Osteoblast (primary cell): ENCODE measurements around the gene SMPDL3B. TPM values are rescaled to one million over a fixed set of nuclear protein-coding genes. Genes with fewer than 3 reads are reported as not detected.

Experiments used
- DNase-seq: peaks from one replicate; pipeline ENCODE4 v3.0.0; 2011; ENCODE audit warnings: low spot score, mixed read lengths; ENCODE audit not compliant: insufficient read length; ENCODE audit errors: missing footprints
- H2AFZ ChIP-seq: 2 replicates; pipeline ENCODE4 v1.6.0; 2011; ENCODE audit warnings: mild to moderate bottlenecking, low read length
- H3K27ac ChIP-seq: 2 replicates; pipeline ENCODE4 v1.5.1; 2011; ENCODE audit warnings: mild to moderate bottlenecking, low read depth, low read length, moderate library complexity
- H3K27me3 ChIP-seq: 2 replicates; pipeline ENCODE4 v1.6.0; 2012; ENCODE audit warnings: mild to moderate bottlenecking, control low read depth, inconsistent platforms, low read length, moderate library complexity; ENCODE audit not compliant: insufficient read depth
- H3K36me3 ChIP-seq: 2 replicates; pipeline ENCODE4 v1.5.1; 2011; ENCODE audit warnings: mild to moderate bottlenecking, low read length, control low read depth, moderate library complexity; ENCODE audit not compliant: insufficient read depth
- H3K4me1 ChIP-seq: 2 replicates; pipeline ENCODE4 v1.5.1; 2011; ENCODE audit warnings: mild to moderate bottlenecking, low read length, control low read depth, moderate library complexity; ENCODE audit not compliant: insufficient read depth
- H3K4me2 ChIP-seq: 2 replicates; pipeline ENCODE4 v1.6.0; 2011; ENCODE audit warnings: mild to moderate bottlenecking, low read length; ENCODE audit not compliant: insufficient read depth
- H3K4me3 ChIP-seq: fragments of 200-600 bp; sonication (generic); 3 replicates; pipeline ENCODE4 v1.5.1; 2012; ENCODE audit warnings: mild to moderate bottlenecking, low read length, inconsistent platforms; ENCODE audit not compliant: insufficient read depth
- H3K79me2 ChIP-seq: 2 replicates; pipeline ENCODE4 v1.6.0; 2012; ENCODE audit warnings: mild to moderate bottlenecking, low read length, control low read depth, inconsistent platforms; ENCODE audit not compliant: insufficient read depth
- H3K9me3 ChIP-seq: 2 replicates; pipeline ENCODE4 v1.5.1; 2011; ENCODE audit warnings: low read depth, low read length, control low read depth
- H4K20me1 ChIP-seq: 2 replicates; pipeline ENCODE4 v1.6.0; 2012; ENCODE audit warnings: mild to moderate bottlenecking, low read length, control low read depth; ENCODE audit not compliant: insufficient read depth
- total RNA-seq: library from RNA; depleted of rRNA; stranded (reverse); fragments of >200 nt; gene quantifications from 2 replicates; pipeline ENCODE4 v1.2.3, GENCODE V29; 2012
- TF ChIP-seq, protein P1 (sequence below): IDR thresholded peaks from 2 replicates; pipeline ENCODE4 v1.5.1; 2011; ENCODE audit warnings: mild to moderate bottlenecking, low read depth, low read length, moderate library complexity; ENCODE audit errors: extremely low read depth

SMPDL3B gene
- total RNA-seq, 1 donor = under 0.01 TPM

DNA sequence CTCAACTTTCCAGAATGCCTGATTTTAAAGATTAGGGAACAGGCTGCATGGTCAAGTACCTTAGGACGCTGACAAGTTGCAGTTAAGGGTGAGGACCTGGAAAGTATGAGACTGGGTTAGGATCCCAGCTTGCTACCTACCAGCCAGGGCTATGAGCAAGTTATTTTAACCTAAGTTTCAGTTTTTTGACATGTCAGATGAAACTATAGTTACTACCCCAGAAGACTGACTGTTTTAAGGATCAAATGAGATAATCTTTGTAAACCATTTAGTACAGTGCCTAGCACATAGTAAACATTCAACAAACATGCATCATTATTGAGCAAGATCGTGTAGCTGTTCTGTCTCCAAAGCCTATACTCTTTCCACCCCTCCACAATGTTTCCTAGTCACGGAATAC, 48.1 kb upstream of the SMPDL3B start:
- TF ChIP-seq, protein P1, sequence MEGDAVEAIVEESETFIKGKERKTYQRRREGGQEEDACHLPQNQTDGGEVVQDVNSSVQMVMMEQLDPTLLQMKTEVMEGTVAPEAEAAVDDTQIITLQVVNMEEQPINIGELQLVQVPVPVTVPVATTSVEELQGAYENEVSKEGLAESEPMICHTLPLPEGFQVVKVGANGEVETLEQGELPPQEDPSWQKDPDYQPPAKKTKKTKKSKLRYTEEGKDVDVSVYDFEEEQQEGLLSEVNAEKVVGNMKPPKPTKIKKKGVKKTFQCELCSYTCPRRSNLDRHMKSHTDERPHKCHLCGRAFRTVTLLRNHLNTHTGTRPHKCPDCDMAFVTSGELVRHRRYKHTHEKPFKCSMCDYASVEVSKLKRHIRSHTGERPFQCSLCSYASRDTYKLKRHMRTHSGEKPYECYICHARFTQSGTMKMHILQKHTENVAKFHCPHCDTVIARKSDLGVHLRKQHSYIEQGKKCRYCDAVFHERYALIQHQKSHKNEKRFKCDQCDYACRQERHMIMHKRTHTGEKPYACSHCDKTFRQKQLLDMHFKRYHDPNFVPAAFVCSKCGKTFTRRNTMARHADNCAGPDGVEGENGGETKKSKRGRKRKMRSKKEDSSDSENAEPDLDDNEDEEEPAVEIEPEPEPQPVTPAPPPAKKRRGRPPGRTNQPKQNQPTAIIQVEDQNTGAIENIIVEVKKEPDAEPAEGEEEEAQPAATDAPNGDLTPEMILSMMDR = no peak
- Histone ChIP-seq H2AFZ (no peak overlapping the region), H3K27ac (no peak overlapping the region), H3K9me3 (no peaks in the 10 kb centered on the region), H3K4me3 (no peak overlapping the region), H3K4me1 (no peaks in the 10 kb centered on the region), H3K36me3 (peaks cover 24% of the 10 kb centered on the region), H3K4me2 (no peak overlapping the region), H4K20me1 (no peaks in the 10 kb centered on the region), H3K79me2 (no peaks in the 10 kb centered on the region), H3K27me3 (no peaks in the 10 kb centered on the region)
- DNase-seq = no peak

DNA sequence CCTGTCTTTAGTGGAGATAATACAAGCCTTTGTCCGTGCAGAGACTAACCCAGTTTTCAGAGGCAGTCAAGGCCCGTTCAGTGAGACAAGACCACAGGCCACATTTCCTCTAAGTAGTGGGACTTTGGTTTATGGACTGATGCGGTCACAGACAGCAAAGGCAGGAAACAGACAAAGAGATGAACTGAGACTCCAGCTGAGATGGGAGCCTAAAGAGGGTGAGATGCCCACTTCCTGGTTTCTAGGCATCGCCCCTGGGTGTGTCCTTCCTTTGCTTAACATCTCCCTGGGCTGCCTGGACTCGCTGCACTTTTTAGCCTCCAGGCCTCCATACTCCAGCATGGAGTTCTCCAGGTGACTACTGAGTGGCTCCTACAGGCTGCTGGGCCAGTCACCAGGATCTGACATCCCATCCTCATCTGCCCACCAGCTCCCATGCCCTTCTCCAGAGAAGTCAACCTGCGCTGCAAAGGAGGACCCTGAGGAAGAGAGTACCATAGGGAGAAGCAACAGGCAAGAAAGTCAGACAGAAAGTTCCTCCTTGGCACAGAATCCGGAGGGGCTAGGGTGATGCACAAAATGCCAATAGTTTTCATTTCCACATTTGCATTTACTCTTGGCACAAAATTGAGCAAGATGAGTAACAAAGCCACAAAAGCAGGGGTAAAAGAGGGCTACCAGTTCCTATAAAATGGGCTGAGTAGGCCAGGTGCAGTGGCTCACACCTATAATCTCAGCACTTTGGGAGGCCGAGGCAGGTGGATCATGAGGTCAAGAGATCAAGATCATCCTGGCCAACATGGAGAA, 47.4 kb upstream of the SMPDL3B start:
- Histone ChIP-seq H3K79me2 (no peaks in the 10 kb centered on the region), H3K4me2 (no peak overlapping the region), H2AFZ (no peak overlapping the region), H3K4me1 (no peaks in the 10 kb centered on the region), H3K27ac (no peak overlapping the region), H4K20me1 (no peaks in the 10 kb centered on the region), H3K36me3 (peaks cover 31% of the 10 kb centered on the region), H3K4me3 (no peak overlapping the region), H3K27me3 (no peaks in the 10 kb centered on the region), H3K9me3 (no peaks in the 10 kb centered on the region)
- TF ChIP-seq, protein P1 = no peak
- DNase-seq = no peak

DNA sequence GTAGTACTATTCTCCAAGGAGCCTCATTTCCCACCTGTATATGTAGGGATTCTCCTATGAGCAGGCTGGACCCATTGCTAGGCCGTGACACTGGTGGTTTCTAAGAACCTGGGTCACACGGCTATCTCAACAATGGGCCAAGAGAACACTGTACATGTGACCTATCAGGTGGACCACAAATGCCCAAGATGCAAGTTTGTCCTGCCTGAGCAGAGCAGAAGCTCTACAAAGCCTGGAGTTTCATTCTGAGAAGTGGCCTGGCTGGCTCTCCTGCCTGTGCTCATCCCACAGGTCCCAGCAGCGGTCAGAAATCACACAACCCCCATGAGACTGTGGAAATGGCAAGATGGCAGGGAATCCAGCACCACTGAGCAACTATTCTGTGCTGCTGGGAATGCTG, 45.3 kb upstream of the SMPDL3B start:
- Histone ChIP-seq H3K79me2 (no peaks in the 10 kb centered on the region), H3K4me2 (no peak overlapping the region), H4K20me1 (no peaks in the 10 kb centered on the region), H3K4me3 (no peak overlapping the region), H3K27me3 (no peaks in the 10 kb centered on the region), H3K4me1 (no peaks in the 10 kb centered on the region), H2AFZ (no peak overlapping the region), H3K27ac (no peak overlapping the region), H3K36me3 (peaks cover 52% of the 10 kb centered on the region), H3K9me3 (no peaks in the 10 kb centered on the region)
- DNase-seq = peak; percentile 52
- TF ChIP-seq, protein P1 = no peak

DNA sequence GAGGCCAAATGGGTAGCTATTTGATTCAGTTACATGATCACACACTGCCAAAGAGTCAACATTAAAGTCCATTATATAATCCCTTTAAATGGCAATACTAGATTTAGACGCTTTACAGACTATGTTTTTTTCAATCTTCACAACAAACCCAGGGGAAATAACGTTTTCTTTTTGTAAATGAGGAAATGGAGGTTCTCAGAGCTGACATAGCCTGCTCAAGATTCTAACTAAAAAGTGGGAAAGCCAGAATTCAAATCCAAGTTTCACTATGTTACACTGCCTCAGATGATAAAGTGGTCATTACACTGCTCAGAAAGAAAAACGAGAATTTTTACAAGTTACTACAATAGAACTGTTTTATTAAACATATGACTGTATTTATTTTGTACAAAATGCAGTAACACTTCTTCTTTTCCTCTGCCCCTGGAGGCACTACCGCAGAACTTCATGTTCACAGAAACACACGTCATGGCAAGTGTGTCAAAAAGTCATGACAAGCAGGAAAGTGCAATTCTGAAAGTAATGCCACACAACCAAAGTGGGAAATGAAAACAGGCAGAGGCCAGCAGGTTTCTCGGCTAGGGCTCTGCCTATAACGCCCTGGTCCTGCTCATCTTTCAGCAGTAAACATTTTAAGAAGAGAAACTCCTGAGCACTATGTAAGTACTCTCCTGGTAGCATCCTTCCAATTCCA, 43.5 kb upstream of the SMPDL3B start:
- no peak for DNase-seq
- H3K4me3 ChIP-seq = no peak overlapping the region
- no peaks in the 10 kb centered on the region for H3K27me3 ChIP-seq
- no peaks in the 10 kb centered on the region for H4K20me1 ChIP-seq
- no peak overlapping the region for H3K4me2 ChIP-seq
- H3K79me2 ChIP-seq = no peaks in the 10 kb centered on the region
- peaks cover 58% of the 10 kb centered on the region for H3K36me3 ChIP-seq
- H2AFZ ChIP-seq = no peak overlapping the region
- no peak overlapping the region for H3K27ac ChIP-seq
- no peaks in the 10 kb centered on the region for H3K4me1 ChIP-seq
- no peaks in the 10 kb centered on the region for H3K9me3 ChIP-seq
- TF ChIP-seq, protein P1 = no peak
